HL-60/S4 treated with retinoic acid at 250 ng/mL for 4 days and 3 days (cell line): Measurements from ENCODE around the gene EFR3B.
"Not testable (repeated sequence)": the region's sequence is repeated elsewhere in the genome, so short reads cannot be mapped to it uniquely, and the experiment has no call there.

Experiments
- in situ Hi-C: fragments of 300-500 bp; cut with MboI; formaldehyde crosslinking; loops from 2 replicates; pipeline ENCODE4 v1.7.0; 2022; ENCODE audit warnings: low sequenced_read_pairs

Gene EFR3B

DNA sequence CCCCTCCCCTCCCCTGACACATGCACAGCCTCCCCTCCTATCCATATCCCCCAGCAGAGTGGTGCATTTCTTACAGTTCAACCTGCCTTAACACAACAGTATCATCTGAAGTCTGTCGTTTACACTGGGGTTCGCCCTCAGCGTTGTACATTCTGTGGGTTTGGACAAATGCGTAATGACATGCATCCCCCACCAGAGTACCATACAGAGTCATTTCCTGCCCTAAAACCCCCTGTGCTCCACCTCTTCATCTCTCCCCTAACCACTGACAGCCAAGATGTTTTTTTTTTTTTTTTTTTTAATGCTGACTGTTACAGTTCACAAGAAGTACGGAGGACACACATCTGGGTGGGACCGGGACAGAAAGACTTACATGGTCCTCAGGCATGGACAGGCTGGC is 103.9 kb downstream of the EFR3B start:
- in situ Hi-C loops: no loop called here

DNA sequence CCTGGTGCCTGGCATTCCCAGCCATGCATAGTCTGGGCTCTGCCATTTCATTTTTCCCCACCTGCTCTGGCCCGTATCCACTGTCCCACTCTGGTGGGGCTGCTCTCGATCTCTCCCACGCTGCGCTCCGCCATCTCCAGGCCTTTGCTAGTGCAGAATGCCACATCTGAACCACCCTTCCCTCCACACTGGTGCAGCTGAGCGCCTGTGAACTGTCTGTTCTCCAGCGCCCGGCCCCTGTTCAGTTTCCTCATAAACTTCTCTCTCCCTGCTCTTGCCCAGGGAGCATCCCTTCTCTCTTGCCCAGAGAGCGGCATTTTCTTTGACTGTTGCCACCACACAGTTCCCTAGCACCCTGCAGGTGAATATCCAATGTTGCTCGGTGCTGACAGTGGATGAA is 105.0 kb downstream of the EFR3B start:
- in situ Hi-C loops: no loop called here

- in situ Hi-C loops: no loop called here
Observed at GRCh38 chr2:25149646-25150045, 107.8 kb downstream of the EFR3B start.

- in situ Hi-C loops: not testable (repeated sequence)
Observed at GRCh38 chr2:25150993-25151392, 109.1 kb downstream of the EFR3B start.

DNA sequence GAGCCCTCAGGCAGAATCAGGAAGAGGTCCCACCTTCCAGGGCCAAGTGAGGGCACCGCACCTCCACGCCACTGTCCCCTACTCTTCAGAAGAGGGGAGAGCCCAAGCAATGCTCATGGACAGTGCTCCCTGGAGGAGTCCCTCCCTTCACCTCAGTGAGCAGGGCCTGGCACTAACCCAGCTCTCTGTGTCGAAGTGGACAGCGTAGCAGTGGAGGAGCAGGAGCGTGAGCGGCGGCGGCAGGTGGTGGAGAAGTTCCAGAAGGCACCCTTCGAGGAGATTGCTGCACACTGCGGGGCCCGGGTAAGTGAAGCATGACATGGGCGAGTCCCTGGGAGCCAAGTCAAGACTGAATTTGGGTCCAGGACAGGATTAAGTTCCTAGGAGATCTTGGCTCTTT is 109.8 kb downstream of the EFR3B start:
- in situ Hi-C loops: no loop called here

GRCh38 chr2:25155401-25155800 is 113.5 kb downstream of the EFR3B start:
- in situ Hi-C loops: no loop called here

DNA sequence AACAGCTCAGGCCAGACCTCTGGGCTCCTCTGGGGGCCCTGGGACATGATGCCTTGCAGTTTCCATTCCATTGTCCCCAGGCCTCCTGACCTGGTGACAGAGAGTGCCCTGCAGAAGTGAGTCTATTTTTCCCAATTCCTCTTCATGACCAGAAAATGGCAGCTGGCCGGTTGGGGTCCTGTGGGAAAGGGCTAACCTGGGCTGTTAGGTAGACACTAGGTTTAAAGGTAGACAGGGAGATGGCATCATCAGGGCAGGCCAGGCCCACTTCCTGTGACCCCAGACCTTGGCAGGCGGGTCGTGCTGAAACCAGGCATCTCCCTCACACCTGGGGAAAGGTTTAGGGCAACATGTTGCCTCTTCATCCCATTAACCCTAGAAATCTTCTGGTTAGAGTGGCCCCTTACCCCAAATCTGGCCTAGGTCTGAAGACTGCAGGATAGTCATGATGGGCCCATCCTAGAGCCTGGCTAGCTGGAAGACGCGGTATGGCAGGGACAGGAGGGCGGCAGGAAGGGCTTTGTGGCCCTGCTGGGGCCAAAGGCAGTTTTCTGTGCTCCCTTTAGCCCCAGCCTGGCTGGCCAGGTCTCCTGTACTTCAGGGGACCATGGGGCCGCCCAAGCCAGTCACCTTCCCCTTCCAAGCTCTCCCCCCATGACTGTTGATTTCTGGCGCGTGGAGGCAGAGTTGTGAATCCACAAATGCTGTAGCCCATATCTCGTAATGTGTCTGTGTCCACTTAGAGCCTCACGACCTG is 116.4 kb downstream of the EFR3B start:
- in situ Hi-C loops: no loop called here

DNA sequence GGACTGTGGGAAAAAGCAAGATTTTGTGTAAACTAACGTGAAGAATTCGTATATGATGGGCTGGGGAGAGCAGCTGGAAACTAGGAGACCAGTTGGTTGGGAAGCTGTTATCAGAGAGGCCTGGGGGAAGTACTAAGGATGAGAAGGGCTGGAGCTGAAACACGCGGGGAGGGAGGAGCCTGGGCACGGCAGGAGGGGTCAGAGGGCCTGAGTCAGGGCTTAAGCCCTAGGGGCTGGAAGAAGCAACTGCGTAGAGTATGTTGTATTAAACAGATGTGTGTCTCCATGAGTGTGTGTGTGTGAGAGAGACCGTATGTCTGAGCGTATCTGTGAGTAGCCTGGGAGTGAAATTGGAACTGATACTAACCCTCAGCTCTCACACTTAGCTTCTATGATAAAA is 118.1 kb downstream of the EFR3B start:
- in situ Hi-C loops: no loop called here

DNA sequence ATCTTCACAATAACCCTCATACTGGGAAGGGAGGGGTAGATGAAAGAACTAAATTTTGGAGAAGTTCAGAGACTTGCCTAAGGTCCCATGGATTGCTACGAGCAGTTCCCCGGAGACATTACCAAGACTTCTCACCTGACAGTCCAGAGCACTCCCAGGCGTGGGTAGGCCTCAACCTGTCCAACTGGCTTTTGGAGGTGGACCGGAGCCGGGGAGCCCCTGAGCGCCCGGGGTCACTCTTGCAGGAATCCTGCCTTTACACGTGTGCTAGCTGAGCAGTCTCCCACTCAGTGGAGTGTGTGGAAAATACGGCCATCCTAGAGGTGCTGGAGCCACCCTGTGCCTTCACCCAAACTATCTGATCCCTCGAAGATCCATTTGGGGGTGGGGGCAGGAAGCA is 118.5 kb downstream of the EFR3B start:
- in situ Hi-C loops: no loop called here

- in situ Hi-C loops: no loop called here
Observed at GRCh38 chr2:25161055-25161781, 119.3 kb downstream of the EFR3B start.

- in situ Hi-C loops: not testable (repeated sequence)
Observed at GRCh38 chr2:25162061-25162460, 120.2 kb downstream of the EFR3B start.

GRCh38 chr2:25164561-25164960 is 122.7 kb downstream of the EFR3B start:
- in situ Hi-C loops: no loop called here

GRCh38 chr2:25165992-25166875 is 124.4 kb downstream of the EFR3B start:
- in situ Hi-C loops: no loop called here

- in situ Hi-C loops: no loop called here
Observed at GRCh38 chr2:25168256-25169072, 126.6 kb downstream of the EFR3B start, which contains the start of gene POMC. Gene POMC, minus strand, starts transcription at chr2:25168580. Its CDS starts 3,808 bp downstream, at chr2:25164772.

GRCh38 chr2:25169073-25169470 is 127.2 kb downstream of the EFR3B start:
- in situ Hi-C loops: no loop called here

GRCh38 chr2:25170888-25171287 is 129.0 kb downstream of the EFR3B start:
- in situ Hi-C loops: no loop called here

- in situ Hi-C loops: no loop called here
Observed at GRCh38 chr2:25173719-25174118, 131.8 kb downstream of the EFR3B start.

DNA sequence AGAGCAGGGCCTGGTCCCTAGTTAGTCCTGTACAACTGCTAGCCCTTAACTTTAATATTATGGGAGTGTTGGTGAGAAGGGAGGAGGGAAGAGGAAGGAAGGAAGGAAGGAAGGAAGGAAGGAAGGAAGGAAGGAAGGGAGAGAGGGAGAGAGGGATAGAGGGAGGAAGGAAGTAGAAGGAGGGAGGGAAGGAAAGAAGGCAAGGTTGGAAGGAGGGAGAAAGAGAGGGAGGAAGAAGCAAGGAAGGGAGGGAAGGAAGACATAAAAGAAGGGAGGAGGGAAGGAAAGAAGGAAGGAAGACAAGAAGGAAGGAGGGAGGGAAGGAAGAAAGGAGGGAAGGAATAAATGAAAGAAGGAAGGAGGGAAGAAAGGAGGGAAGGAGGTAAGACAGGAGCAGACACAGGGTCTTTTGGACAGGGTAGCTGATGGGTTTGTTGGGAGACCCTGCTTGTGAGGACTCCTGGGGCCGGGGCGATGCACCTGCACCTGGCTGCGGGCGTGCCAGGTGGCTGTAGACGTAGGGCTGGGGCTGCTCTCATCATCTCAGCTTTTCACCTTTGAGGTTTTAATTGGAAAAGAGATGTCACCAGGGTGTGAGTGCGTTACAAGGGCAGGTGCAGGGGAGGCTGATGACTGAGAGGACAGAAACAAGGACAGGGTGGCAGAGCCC is 132.5 kb downstream of the EFR3B start:
- in situ Hi-C loops: no loop called here

GRCh38 chr2:25176138-25176537 is 134.3 kb downstream of the EFR3B start:
- in situ Hi-C loops: no loop called here
